C4-2B (cell line): Measurements from ENCODE around the gene MATR3.
A peak's percentile ranks its signal among the peaks of the same experiment; 100 is the strongest.

ENCODE experiments used
- H3K27ac ChIP-seq: fragments of 450-650 bp; 2 replicates; pipeline ENCODE4 v1.5.1; 2017
- CTCF ChIP-seq: fragments of 450-650 bp; conservative IDR thresholded peaks from 2 replicates; pipeline ENCODE4 v1.5.1; 2017; ENCODE audit warnings: mild to moderate bottlenecking
- ZFX ChIP-seq: fragments of 450-650 bp; IDR thresholded peaks from 2 replicates; pipeline ENCODE4 v1.6.1; 2017

The MATR3 gene

GRCh38 chr5:139294374-139295165 is 1.0 kb downstream of the MATR3 start:
- no peak for TF ChIP-seq ZFX
- TF ChIP-seq CTCF = peak; percentile 50
- H3K27ac ChIP-seq = peak overlapping the region; percentile 98

- TF ChIP-seq ZFX (no peak), CTCF (no peak)
- H3K27ac ChIP-seq = peak overlapping the region; percentile 42; the same call in 1 of the 2 replicates
Observed at GRCh38 chr5:139295346-139296057, 2.0 kb downstream of the MATR3 start.

GRCh38 chr5:139296198-139296597 is 2.7 kb downstream of the MATR3 start:
- TF ChIP-seq CTCF (no peak), ZFX (no peak)
- no peak overlapping the region for H3K27ac ChIP-seq

GRCh38 chr5:139296862-139297326 is 3.4 kb downstream of the MATR3 start:
- no peak overlapping the region for H3K27ac ChIP-seq
- TF ChIP-seq ZFX (no peak), CTCF (no peak; the same call in 1 of the 2 replicates)

GRCh38 chr5:139297439-139298133 is 4.0 kb downstream of the MATR3 start:
- TF ChIP-seq ZFX (no peak), CTCF (no peak)
- H3K27ac ChIP-seq = no peak overlapping the region

- TF ChIP-seq CTCF (no peak), ZFX (no peak)
- H3K27ac ChIP-seq = no peak overlapping the region
Observed at GRCh38 chr5:139298242-139298641, 4.7 kb downstream of the MATR3 start.
